GM12892 (cell line): ENCODE measurements around the gene OLFM4.

ENCODE experiments used
- POLR2A ChIP-seq: IDR thresholded peaks from 2 replicates; pipeline ENCODE4 v1.6.1; 2011; ENCODE audit warnings: low read depth, low read length, control low read depth
- POLR2AphosphoS5 ChIP-seq: IDR thresholded peaks from 2 replicates; pipeline ENCODE4 v1.6.1; 2011; ENCODE audit warnings: low read depth, low read length, control low read depth
- TAF1 ChIP-seq: IDR thresholded peaks from 2 replicates; pipeline ENCODE4 v1.6.1; 2011; ENCODE audit warnings: low read depth, mild to moderate bottlenecking, control low read depth, low read length, borderline replicate concordance

GRCh38 chr13:53050151-53050550 is 21.5 kb downstream of the OLFM4 start:
- no peak for TF ChIP-seq POLR2A
- TF ChIP-seq POLR2AphosphoS5: no peak
- no peak for TF ChIP-seq TAF1
